Dendritic cell treated with granulocyte-macrophage colony-stimulating factor and Interleukin-4, amounts not matched to agents 40 ng/mL and 50 ng/mL, for 4 days (primary cell): ENCODE results near the gene PPP1R2B.

Source experiments
- H3K27ac Mint-ChIP-seq: one replicate; pipeline ENCODE4 v1.8.0; 2022; ENCODE audit warnings: mild to moderate bottlenecking, mixed read lengths
- H3K27me3 Mint-ChIP-seq: one replicate; pipeline ENCODE4 v1.8.0; 2022; ENCODE audit warnings: mild to moderate bottlenecking, mixed read lengths
- H3K36me3 Mint-ChIP-seq: one replicate; pipeline ENCODE4 v1.8.0; 2022; ENCODE audit warnings: low read depth, mixed read lengths
- H3K4me1 Mint-ChIP-seq: one replicate; pipeline ENCODE4 v1.8.0; 2022; ENCODE audit warnings: low read depth, mixed read lengths
- H3K4me3 Mint-ChIP-seq: one replicate; pipeline ENCODE4 v1.8.0; 2022; ENCODE audit warnings: mild to moderate bottlenecking, moderate library complexity, mixed read lengths
- H3K9me3 Mint-ChIP-seq: one replicate; pipeline ENCODE4 v1.8.0; 2022; ENCODE audit warnings: mixed read lengths
- intact Hi-C: fragments of 100-400 bp; cut with micrococcal nuclease; formaldehyde crosslinking; loops from one replicate; pipeline ENCODE4 v1.15.0; 2022

Gene PPP1R2B

GRCh38 chr5:156850206-156850751, at the start of gene PPP1R2B:
Gene PPP1R2B, plus strand, starts transcription at chr5:156850295. Its CDS starts 268 bp downstream, at chr5:156850563.
- Mint-ChIP-seq H3K4me1 (no peaks in the 10 kb centered on the region), H3K4me3 (no peak within 1 kb of the TSS), H3K27me3 (peaks cover 8% of the 10 kb centered on the region), H3K36me3 (no peaks in the 10 kb centered on the region), H3K9me3 (peaks cover 27% of the 10 kb centered on the region), H3K27ac (no peak within 1 kb of the TSS)
- intact Hi-C loops: no loop called here

- no peak overlapping the region for H3K4me3 Mint-ChIP-seq
- intact Hi-C loops: no loop called here
- no peaks in the 10 kb centered on the region for H3K4me1 Mint-ChIP-seq
- no peaks in the 10 kb centered on the region for H3K27me3 Mint-ChIP-seq
- H3K36me3 Mint-ChIP-seq: no peaks in the 10 kb centered on the region
- no peaks in the 10 kb centered on the region for H3K9me3 Mint-ChIP-seq
- no peak overlapping the region for H3K27ac Mint-ChIP-seq
Observed at GRCh38 chr5:156800929-156801328, 49.2 kb upstream of the PPP1R2B start.

GRCh38 chr5:156802501-156802900, 47.6 kb upstream of the PPP1R2B start:
- Mint-ChIP-seq H3K4me1 (no peaks in the 10 kb centered on the region), H3K27ac (no peak overlapping the region), H3K4me3 (no peak overlapping the region), H3K27me3 (no peaks in the 10 kb centered on the region), H3K9me3 (peaks cover 9% of the 10 kb centered on the region), H3K36me3 (no peaks in the 10 kb centered on the region)
- intact Hi-C loops: no loop called here

DNA sequence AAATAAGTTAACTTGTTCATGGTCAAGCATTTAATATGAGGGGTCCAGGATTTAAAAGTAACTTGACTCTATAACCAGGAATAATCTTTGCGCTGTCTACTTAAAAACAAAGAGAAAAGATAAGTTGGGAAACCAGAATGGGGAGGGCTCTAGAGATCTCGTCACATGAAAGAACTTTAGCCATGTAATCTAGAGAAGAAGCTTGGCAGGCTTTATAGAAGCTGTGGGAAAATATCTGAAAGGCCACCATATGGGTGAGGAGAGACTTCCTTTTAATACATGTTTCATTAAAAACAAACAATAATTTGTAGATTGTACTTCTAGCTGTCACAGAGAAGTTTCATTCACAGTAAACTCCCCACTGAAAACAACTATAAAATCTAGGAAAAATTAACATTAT, 46.7 kb upstream of the PPP1R2B start:
- H3K4me1 Mint-ChIP-seq: no peaks in the 10 kb centered on the region
- H3K36me3 Mint-ChIP-seq: no peaks in the 10 kb centered on the region
- no peak overlapping the region for H3K27ac Mint-ChIP-seq
- intact Hi-C loops: no loop called here
- no peaks in the 10 kb centered on the region for H3K27me3 Mint-ChIP-seq
- H3K9me3 Mint-ChIP-seq: peaks cover 11% of the 10 kb centered on the region
- no peak overlapping the region for H3K4me3 Mint-ChIP-seq

GRCh38 chr5:156812959-156813358, 37.1 kb upstream of the PPP1R2B start:
- intact Hi-C loops: no loop called here
- H3K9me3 Mint-ChIP-seq: no peaks in the 10 kb centered on the region
- peaks cover 1% of the 10 kb centered on the region for H3K27me3 Mint-ChIP-seq
- no peak overlapping the region for H3K27ac Mint-ChIP-seq
- H3K36me3 Mint-ChIP-seq: no peaks in the 10 kb centered on the region
- H3K4me3 Mint-ChIP-seq: no peak overlapping the region
- no peaks in the 10 kb centered on the region for H3K4me1 Mint-ChIP-seq

DNA sequence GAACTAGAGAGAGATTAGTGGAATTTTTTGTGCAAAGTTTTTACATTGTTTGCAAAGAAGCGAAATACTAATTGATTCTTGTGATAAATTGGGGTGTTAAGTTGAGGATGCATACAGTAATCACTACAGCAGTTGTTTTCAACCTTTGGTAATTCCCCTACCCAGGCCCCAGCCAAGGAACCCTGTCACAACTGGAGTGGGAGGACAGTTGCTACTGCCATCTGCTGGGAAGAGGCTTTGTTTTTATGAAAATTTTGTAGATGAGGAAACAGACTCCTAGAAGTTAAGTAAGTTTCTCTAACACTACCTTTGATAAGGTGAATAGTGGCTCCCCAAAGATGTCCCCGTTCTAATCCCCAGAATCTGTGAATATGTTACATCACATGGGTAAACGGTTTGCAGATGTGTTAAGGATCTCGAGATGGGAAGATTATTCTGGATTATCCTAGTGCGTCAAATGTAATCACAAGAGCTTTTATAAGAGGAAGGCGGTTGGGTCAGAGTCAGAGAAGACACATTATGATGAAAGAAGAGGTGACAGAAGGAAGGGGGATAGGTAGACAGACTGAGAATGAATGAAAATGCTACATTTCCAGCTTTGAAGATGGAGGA, 34.0 kb upstream of the PPP1R2B start:
- Mint-ChIP-seq H3K27ac (no peak overlapping the region), H3K9me3 (no peaks in the 10 kb centered on the region), H3K27me3 (peaks cover 1% of the 10 kb centered on the region), H3K4me1 (no peaks in the 10 kb centered on the region), H3K36me3 (no peaks in the 10 kb centered on the region), H3K4me3 (no peak overlapping the region)
- intact Hi-C loops: no loop called here

- intact Hi-C loops: no loop called here
- Mint-ChIP-seq H3K9me3 (no peaks in the 10 kb centered on the region), H3K4me3 (no peak overlapping the region), H3K4me1 (no peaks in the 10 kb centered on the region), H3K27me3 (no peaks in the 10 kb centered on the region), H3K36me3 (no peaks in the 10 kb centered on the region), H3K27ac (no peak overlapping the region)
Observed at GRCh38 chr5:156819537-156819936, 30.6 kb upstream of the PPP1R2B start.

GRCh38 chr5:156819967-156820581, 30.0 kb upstream of the PPP1R2B start:
- intact Hi-C loops: no loop called here

DNA sequence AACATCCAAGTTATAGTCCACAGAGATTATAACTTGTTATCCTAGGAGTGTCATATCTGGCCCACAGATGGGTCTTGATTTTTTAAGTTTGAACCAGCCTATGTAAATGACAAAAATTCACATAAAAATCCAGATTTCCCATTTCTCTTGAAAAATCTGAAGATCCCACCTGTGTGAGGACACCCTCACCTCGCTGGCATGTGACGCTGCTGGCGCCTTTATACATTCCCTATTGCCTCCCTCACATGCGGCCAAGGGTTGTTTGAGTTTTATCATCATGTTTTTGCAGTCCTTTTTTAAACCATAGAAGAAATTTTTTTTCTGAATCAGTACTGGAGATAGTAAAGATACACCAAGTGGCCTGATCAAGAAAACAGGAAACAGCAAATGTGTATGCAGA, 25.9 kb upstream of the PPP1R2B start:
- no peak overlapping the region for H3K27ac Mint-ChIP-seq
- H3K9me3 Mint-ChIP-seq: no peaks in the 10 kb centered on the region
- H3K36me3 Mint-ChIP-seq: no peaks in the 10 kb centered on the region
- no peak overlapping the region for H3K4me3 Mint-ChIP-seq
- intact Hi-C loops: no loop called here
- H3K27me3 Mint-ChIP-seq: no peaks in the 10 kb centered on the region
- peaks cover 8% of the 10 kb centered on the region for H3K4me1 Mint-ChIP-seq

More at GRCh38 chr5:156819967-156820581, 30.0 kb upstream of the PPP1R2B start:
- Mint-ChIP-seq H3K27ac (no peak overlapping the region), H3K27me3 (no peaks in the 10 kb centered on the region), H3K9me3 (no peaks in the 10 kb centered on the region), H3K36me3 (no peaks in the 10 kb centered on the region), H3K4me3 (no peak overlapping the region), H3K4me1 (no peaks in the 10 kb centered on the region)

GRCh38 chr5:156824800-156825199, 25.3 kb upstream of the PPP1R2B start:
- Mint-ChIP-seq H3K4me3 (no peak overlapping the region), H3K27me3 (no peaks in the 10 kb centered on the region), H3K27ac (no peak overlapping the region), H3K9me3 (no peaks in the 10 kb centered on the region), H3K36me3 (no peaks in the 10 kb centered on the region), H3K4me1 (peaks cover 8% of the 10 kb centered on the region)
- intact Hi-C loops: no loop called here

GRCh38 chr5:156825688-156826087, 24.4 kb upstream of the PPP1R2B start:
- H3K27ac Mint-ChIP-seq: no peak overlapping the region
- H3K36me3 Mint-ChIP-seq: no peaks in the 10 kb centered on the region
- H3K4me3 Mint-ChIP-seq: no peak overlapping the region
- intact Hi-C loops: no loop called here
- H3K4me1 Mint-ChIP-seq: peaks cover 8% of the 10 kb centered on the region
- H3K9me3 Mint-ChIP-seq: no peaks in the 10 kb centered on the region
- no peaks in the 10 kb centered on the region for H3K27me3 Mint-ChIP-seq

GRCh38 chr5:156826150-156826549, 23.9 kb upstream of the PPP1R2B start:
- Mint-ChIP-seq H3K27ac (no peak overlapping the region), H3K9me3 (no peaks in the 10 kb centered on the region), H3K36me3 (no peaks in the 10 kb centered on the region), H3K27me3 (no peaks in the 10 kb centered on the region), H3K4me3 (no peak overlapping the region), H3K4me1 (peaks cover 8% of the 10 kb centered on the region)
- intact Hi-C loops: no loop called here

DNA sequence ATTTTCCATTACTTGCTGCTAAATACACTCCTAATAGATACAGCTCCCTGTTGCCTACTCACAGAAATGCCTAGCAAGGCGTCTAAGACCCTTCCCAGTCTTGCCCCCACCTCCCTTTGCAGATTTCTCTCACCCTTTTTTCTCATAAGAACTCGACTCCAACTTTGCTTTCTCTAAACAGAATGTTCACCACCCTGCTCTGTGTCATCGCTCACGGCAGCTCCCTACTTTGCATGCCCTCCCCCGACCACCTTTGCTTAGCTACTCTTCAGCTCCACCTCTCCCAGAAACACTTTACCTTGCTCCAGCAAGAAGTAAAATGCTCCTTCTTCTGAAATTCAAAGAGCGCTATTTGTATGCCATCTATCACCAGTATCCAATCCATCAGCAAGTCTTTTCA, 15.2 kb upstream of the PPP1R2B start:
- no peak overlapping the region for H3K27ac Mint-ChIP-seq
- H3K27me3 Mint-ChIP-seq: no peaks in the 10 kb centered on the region
- no peaks in the 10 kb centered on the region for H3K4me1 Mint-ChIP-seq
- H3K4me3 Mint-ChIP-seq: no peak overlapping the region
- H3K9me3 Mint-ChIP-seq: no peaks in the 10 kb centered on the region
- no peaks in the 10 kb centered on the region for H3K36me3 Mint-ChIP-seq
- intact Hi-C loops: no loop called here

GRCh38 chr5:156835905-156836304, 14.2 kb upstream of the PPP1R2B start:
- no peak overlapping the region for H3K4me3 Mint-ChIP-seq
- H3K4me1 Mint-ChIP-seq: no peaks in the 10 kb centered on the region
- H3K27me3 Mint-ChIP-seq: no peaks in the 10 kb centered on the region
- H3K27ac Mint-ChIP-seq: no peak overlapping the region
- H3K9me3 Mint-ChIP-seq: no peaks in the 10 kb centered on the region
- H3K36me3 Mint-ChIP-seq: no peaks in the 10 kb centered on the region
- intact Hi-C loops: no loop called here

DNA sequence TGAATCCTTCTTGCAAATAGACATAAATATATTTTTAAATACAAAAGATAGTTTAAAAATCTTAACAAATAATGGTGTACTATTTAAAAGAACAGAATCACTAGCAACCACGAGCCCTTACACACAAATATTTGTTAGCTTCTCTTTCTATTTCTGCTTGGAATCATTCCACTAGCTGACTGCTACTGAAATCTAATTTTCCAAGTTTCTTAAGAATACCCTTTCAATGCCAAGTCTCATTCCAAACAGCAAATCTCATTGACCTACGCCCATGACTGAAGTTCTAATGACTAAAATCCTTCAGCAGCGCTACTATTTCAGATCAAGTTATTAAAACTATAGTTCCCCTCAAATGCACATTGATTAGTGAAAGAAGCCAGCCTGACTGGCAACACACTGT, 13.2 kb upstream of the PPP1R2B start:
- no peaks in the 10 kb centered on the region for H3K36me3 Mint-ChIP-seq
- no peaks in the 10 kb centered on the region for H3K27me3 Mint-ChIP-seq
- no peaks in the 10 kb centered on the region for H3K9me3 Mint-ChIP-seq
- intact Hi-C loops: no loop called here
- no peak overlapping the region for H3K4me3 Mint-ChIP-seq
- no peak overlapping the region for H3K27ac Mint-ChIP-seq
- no peaks in the 10 kb centered on the region for H3K4me1 Mint-ChIP-seq
